ENCODE data around the gene GGT1. TPM values are rescaled to one million over a fixed set of nuclear protein-coding genes. Genes with fewer than 3 reads are reported as not detected.

Gene GGT1
- 1.5 and 2.2 TPM in 2 replicates for total RNA-seq

GRCh38 chr22:24602847-24603769 lies at the start of gene GGT1:
TSS of gene GGT1 (plus strand) at chr22:24603193. CDS start at chr22:24611082, 7,889 bp downstream.

GRCh38 chr22:24554313-24555164 lies 48.5 kb upstream of the GGT1 start, which contains the start of gene GUCD1:
TSS of gene GUCD1 (minus strand) at chr22:24555138. CDS start at chr22:24554991, 147 bp downstream.

GRCh38 chr22:24555165-24556039 lies 47.6 kb upstream of the GGT1 start, which contains the start of gene SNRPD3:
TSS of gene SNRPD3 (plus strand) at chr22:24555999. CDS start at chr22:24557675, 1,676 bp downstream.

GRCh38 chr22:24592851-24593558 lies 10.0 kb upstream of the GGT1 start, which contains the start of gene LRRC75B:
TSS of gene LRRC75B (minus strand) at chr22:24593073. CDS start at chr22:24593039, 34 bp downstream.

Other genes starting within 250 kb of the GGT1 start
- 0.32 and 1.3 TPM in 2 replicates for gene ADORA2A, start 175.6 kb upstream of the GGT1 start, total RNA-seq
- gene UPB1, start 107.9 kb upstream of the GGT1 start, total RNA-seq = not detected in 2 replicates
- 85.4 and 95.1 TPM in 2 replicates for gene GUCD1, start 48.1 kb upstream of the GGT1 start, total RNA-seq
- gene SNRPD3, start 47.2 kb upstream of the GGT1 start, total RNA-seq = 66.2 and 80.1 TPM in 2 replicates
- 3.9 and 4.2 TPM in 2 replicates for gene LRRC75B, start 10.1 kb upstream of the GGT1 start, total RNA-seq
- gene PIWIL3, start 171.5 kb downstream of the GGT1 start, total RNA-seq = not detected in 2 replicates
- gene SGSM1, start 203.0 kb downstream of the GGT1 start, total RNA-seq = 0.13 and 0.22 TPM in 2 replicates

Data from articular chondrocyte of knee joint (primary cell).